Mammary epithelial cell (primary cell): ENCODE results near the gene STK32C.

Experiments
- EZH2 ChIP-seq: IDR thresholded peaks from 2 replicates; pipeline ENCODE4 v1.6.1; 2012; ENCODE audit warnings: low read length, inconsistent platforms, borderline replicate concordance
- TF ChIP-seq, protein P1 (sequence below), 2 donors: IDR thresholded peaks in 1 of 2; conservative IDR thresholded peaks in 1 of 2; 2 replicates each; pipeline ENCODE4 v1.5.1; 2011 to 2012; ENCODE audit warnings: inconsistent platforms in 2 of 2, low read length in 2 of 2, mild to moderate bottlenecking in 2 of 2, control low read depth in 1 of 2, low read depth in 1 of 2; ENCODE audit not compliant: insufficient read depth in 1 of 2; ENCODE audit errors: extremely low read depth in 1 of 2

- TF ChIP-seq, protein P1, sequence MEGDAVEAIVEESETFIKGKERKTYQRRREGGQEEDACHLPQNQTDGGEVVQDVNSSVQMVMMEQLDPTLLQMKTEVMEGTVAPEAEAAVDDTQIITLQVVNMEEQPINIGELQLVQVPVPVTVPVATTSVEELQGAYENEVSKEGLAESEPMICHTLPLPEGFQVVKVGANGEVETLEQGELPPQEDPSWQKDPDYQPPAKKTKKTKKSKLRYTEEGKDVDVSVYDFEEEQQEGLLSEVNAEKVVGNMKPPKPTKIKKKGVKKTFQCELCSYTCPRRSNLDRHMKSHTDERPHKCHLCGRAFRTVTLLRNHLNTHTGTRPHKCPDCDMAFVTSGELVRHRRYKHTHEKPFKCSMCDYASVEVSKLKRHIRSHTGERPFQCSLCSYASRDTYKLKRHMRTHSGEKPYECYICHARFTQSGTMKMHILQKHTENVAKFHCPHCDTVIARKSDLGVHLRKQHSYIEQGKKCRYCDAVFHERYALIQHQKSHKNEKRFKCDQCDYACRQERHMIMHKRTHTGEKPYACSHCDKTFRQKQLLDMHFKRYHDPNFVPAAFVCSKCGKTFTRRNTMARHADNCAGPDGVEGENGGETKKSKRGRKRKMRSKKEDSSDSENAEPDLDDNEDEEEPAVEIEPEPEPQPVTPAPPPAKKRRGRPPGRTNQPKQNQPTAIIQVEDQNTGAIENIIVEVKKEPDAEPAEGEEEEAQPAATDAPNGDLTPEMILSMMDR (conservative IDR thresholded peaks at IDR 0.05 in 1 of 2, IDR thresholded peaks at IDR 0.05 in 1 of 2; ENCODE audit: extremely low read depth in 1 of 2, insufficient read depth in 1 of 2, low read depth in 1 of 2, low read length in 2 of 2), result no peak
- no peak for TF ChIP-seq EZH2
Observed at GRCh38 chr10:132158122-132158741, 149.5 kb downstream of the STK32C start.
